ENCODE results near the gene RBPJL.
A peak's percentile ranks its signal among the peaks of the same experiment; 100 is the strongest.

The RBPJL gene

GRCh38 chr20:45320948-45321595, 14.4 kb downstream of the RBPJL start:
- H3K27ac Mint-ChIP-seq, result peak overlapping the region; percentile 52
- peaks cover 12% of the 10 kb centered on the region for H3K27me3 Mint-ChIP-seq
- peak overlapping the region; percentile 23 for H3K4me3 Mint-ChIP-seq
- no peaks in the 10 kb centered on the region for H3K9me3 Mint-ChIP-seq
- peaks cover 5% of the 10 kb centered on the region for H3K36me3 Mint-ChIP-seq (ENCODE audit: low read depth)
- H3K4me1 Mint-ChIP-seq (ENCODE audit: low read depth), result peaks cover 46% of the 10 kb centered on the region

- no peak overlapping the region for H3K4me3 Mint-ChIP-seq
- H3K27ac Mint-ChIP-seq, result no peak overlapping the region
- peaks cover 35% of the 10 kb centered on the region for H3K4me1 Mint-ChIP-seq (ENCODE audit: low read depth)
- H3K9me3 Mint-ChIP-seq, result no peaks in the 10 kb centered on the region
- peaks cover 21% of the 10 kb centered on the region for H3K36me3 Mint-ChIP-seq (ENCODE audit: low read depth)
- H3K27me3 Mint-ChIP-seq, result no peaks in the 10 kb centered on the region
These were observed 16.3 kb downstream of the RBPJL start for GRCh38 chr20:45322952-45323383.

DNA sequence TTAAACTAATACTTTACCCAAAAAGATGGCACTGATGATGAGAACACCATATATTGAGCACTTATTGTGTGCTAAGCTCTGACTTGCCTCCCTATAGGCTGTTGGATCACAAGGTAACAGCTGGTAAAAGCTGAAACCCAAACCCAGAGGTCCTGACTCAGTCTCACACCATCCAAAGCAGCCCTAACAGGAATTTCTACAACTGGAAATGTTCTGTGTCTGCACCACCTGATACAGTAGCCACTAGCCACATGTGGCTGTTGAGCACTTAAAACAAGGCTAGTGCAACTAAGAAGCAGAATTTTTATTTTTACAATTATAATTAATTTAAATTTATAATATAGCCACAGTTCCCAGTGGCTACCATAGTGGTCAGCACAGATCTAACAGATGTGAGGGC, 17.1 kb downstream of the RBPJL start:
- Mint-ChIP-seq H3K27me3 (no peaks in the 10 kb centered on the region), H3K4me1 (ENCODE audit: low read depth) (peaks cover 28% of the 10 kb centered on the region)

GRCh38 chr20:45325371-45325770, 18.7 kb downstream of the RBPJL start:
- no peaks in the 10 kb centered on the region for H3K27me3 Mint-ChIP-seq
- no peak overlapping the region for H3K4me3 Mint-ChIP-seq
- no peak overlapping the region for H3K27ac Mint-ChIP-seq
- H3K9me3 Mint-ChIP-seq, result no peaks in the 10 kb centered on the region
- peaks cover 17% of the 10 kb centered on the region for H3K4me1 Mint-ChIP-seq (ENCODE audit: low read depth)
- H3K36me3 Mint-ChIP-seq (ENCODE audit: low read depth), result peaks cover 39% of the 10 kb centered on the region

More for the DNA sequence above, 17.1 kb downstream of the RBPJL start:
- no peaks in the 10 kb centered on the region for H3K9me3 Mint-ChIP-seq
- peaks cover 28% of the 10 kb centered on the region for H3K36me3 Mint-ChIP-seq (ENCODE audit: low read depth)
- H3K4me3 Mint-ChIP-seq, result no peak overlapping the region
- H3K27ac Mint-ChIP-seq, result no peak overlapping the region

DNA sequence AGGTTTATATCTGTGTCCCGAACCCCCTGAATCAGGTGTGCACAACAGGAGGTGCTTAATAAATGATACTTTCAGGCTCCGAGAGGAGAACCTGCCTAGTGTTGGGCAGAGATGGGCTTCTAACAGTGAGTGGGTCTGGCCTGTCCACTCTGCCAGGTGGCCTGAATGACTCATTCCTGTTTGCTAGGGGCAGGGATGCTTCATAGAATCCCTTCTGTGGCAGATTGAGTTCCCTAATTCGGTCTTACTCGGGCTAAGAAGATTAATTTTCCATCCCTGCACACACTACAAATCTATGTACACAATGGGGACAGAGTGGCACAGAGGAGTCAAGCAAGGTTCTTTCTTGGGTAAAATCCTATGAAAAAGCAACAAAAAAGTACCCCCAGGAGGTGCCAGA, 21.8 kb downstream of the RBPJL start:
- Mint-ChIP-seq H3K4me3 (no peak overlapping the region), H3K36me3 (ENCODE audit: low read depth) (peaks cover 54% of the 10 kb centered on the region), H3K9me3 (no peaks in the 10 kb centered on the region), H3K27me3 (no peaks in the 10 kb centered on the region), H3K4me1 (ENCODE audit: low read depth) (no peaks in the 10 kb centered on the region), H3K27ac (no peak overlapping the region)

DNA sequence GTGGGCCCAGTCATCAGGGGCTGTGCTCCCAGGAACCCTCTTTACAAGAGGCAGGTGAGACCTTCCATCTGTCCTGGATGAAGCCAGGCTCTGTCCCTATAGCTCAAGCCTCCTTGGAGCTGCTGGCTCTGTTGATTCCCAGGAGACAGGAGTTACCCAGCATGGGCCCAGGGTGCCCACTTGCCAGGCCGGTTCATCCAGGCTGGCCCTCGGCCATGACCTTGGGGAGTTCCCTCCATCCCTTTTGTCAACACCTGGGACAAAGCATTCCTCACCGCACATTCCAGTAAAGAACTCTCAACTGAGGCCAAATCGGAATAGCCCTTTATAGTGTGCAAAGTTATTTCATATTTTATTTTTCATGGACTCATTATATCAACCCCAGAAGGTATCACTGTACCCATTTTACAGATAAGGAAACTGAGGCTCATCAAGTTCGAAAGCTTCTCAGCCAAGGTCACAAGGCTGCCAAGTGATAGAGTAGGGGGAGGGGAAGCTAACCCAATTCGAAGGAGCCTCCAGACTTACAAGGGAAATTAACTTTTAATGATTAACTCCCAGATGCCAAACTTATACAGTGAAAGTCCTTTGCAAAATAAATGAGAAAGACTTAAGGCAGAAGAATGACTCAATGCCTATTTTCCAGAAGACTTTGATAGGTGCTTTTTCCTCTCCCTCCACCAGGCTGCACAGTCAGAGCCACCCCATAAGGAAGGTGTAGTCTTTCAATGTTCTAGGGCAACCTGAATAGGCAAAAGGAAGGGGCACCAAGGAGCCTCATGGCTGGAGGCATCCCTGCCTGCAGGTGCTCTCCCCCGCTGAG, 23.1 kb downstream of the RBPJL start:
- H3K27me3 Mint-ChIP-seq, result no peaks in the 10 kb centered on the region
- no peak overlapping the region for H3K4me3 Mint-ChIP-seq
- H3K27ac Mint-ChIP-seq, result no peak overlapping the region
- H3K9me3 Mint-ChIP-seq, result no peaks in the 10 kb centered on the region
- peaks cover 54% of the 10 kb centered on the region for H3K36me3 Mint-ChIP-seq (ENCODE audit: low read depth)
- no peaks in the 10 kb centered on the region for H3K4me1 Mint-ChIP-seq (ENCODE audit: low read depth)

GRCh38 chr20:45330476-45330875, 23.8 kb downstream of the RBPJL start:
- Mint-ChIP-seq H3K27me3 (no peaks in the 10 kb centered on the region), H3K9me3 (no peaks in the 10 kb centered on the region), H3K36me3 (ENCODE audit: low read depth) (peaks cover 58% of the 10 kb centered on the region), H3K27ac (no peak overlapping the region), H3K4me1 (ENCODE audit: low read depth) (no peaks in the 10 kb centered on the region), H3K4me3 (no peak overlapping the region)

GRCh38 chr20:45336530-45337366, 30.1 kb downstream of the RBPJL start:
- no peaks in the 10 kb centered on the region for H3K27me3 Mint-ChIP-seq
- peaks cover 46% of the 10 kb centered on the region for H3K36me3 Mint-ChIP-seq (ENCODE audit: low read depth)
- H3K4me1 Mint-ChIP-seq (ENCODE audit: low read depth), result no peaks in the 10 kb centered on the region
- peak overlapping the region; percentile 69 for H3K27ac Mint-ChIP-seq
- no peaks in the 10 kb centered on the region for H3K9me3 Mint-ChIP-seq
- H3K4me3 Mint-ChIP-seq, result no peak overlapping the region

DNA sequence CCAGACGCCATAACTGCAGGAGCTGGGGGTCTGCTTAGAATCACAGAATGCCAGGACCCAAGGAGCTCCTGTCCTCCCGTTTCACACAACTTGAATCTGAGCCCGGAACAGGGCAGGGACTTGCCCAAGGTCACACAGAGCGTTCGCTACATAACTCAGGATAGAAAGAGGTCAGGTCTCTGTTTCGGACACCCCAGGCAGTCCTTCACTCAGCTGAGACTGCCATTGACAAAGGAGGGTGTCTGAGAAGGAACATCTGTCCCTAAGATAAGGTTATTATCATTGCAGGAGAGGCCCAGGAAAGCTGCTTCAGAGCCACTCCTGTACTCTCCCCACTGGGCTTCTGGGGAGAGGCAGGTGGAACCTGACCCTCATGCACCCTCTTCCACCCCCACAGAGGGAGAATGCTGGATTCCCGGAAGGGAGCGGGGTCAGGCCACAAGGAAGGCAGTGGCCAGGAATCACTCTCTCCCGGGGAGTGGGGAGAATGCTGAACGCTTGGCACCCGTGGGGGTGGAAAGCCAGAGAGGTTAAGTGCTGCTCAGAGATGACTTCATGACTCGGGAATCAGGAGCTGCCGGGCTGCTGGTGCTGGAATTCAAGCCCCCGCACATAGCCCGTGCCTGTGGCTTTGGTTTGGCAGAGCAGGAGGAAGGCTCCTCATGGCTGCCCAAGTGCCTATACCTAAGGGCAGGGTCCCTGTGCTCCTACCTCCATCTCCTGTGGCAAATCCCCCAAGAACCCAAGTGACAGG, 30.9 kb downstream of the RBPJL start:
- H3K27ac Mint-ChIP-seq, result no peak overlapping the region

DNA sequence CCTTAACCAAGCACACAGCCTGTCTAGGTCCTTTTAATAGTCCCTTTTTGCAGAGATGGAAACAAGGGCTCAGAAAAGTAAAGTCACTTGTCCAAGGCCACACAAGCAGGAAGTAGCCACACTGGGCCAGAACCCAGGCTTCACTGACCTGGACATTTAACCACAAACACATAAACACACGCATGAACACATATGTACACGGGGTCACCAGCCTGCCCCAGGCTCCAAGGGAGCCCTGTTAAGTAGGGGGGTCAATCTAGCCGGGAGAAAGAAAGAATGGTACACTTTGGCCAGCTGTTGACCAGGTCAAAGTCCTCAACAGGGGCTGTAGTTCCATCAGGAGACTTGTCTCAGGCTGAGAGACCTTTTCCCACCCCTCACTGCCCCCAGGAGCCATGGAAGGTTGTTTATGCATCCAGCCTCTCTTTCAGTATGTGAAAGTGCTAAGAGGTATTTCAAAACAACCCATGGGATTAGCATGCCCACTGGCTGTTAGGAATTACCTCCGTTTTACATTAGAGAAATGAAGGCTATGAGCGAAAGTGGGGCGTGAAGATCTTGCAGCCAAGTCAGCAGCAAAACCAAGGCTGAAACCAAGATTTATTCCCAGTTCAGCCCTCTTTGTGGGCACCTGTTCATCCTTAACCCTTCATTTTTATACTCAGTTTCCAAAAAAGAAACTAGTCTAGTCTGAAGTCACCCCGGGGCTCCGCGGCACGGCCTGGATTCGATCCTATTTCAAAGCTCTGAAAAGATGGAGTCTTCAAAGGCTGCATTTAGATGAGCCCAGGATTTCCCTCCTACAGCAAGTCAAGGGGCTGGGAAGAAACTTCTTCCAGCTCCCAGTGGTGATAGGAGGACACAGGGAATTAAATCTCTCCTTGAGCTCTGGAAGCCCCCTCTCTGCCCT, 31.7 kb downstream of the RBPJL start:
- H3K36me3 Mint-ChIP-seq (ENCODE audit: low read depth), result peaks cover 53% of the 10 kb centered on the region
- H3K4me3 Mint-ChIP-seq, result no peak overlapping the region
- no peaks in the 10 kb centered on the region for H3K27me3 Mint-ChIP-seq
- no peak overlapping the region for H3K27ac Mint-ChIP-seq
- H3K9me3 Mint-ChIP-seq, result no peaks in the 10 kb centered on the region
- peaks cover 11% of the 10 kb centered on the region for H3K4me1 Mint-ChIP-seq (ENCODE audit: low read depth)

More for the DNA sequence above, 30.9 kb downstream of the RBPJL start:
- Mint-ChIP-seq H3K4me1 (ENCODE audit: low read depth) (peaks cover 4% of the 10 kb centered on the region), H3K9me3 (no peaks in the 10 kb centered on the region), H3K36me3 (ENCODE audit: low read depth) (peaks cover 46% of the 10 kb centered on the region), H3K4me3 (no peak overlapping the region), H3K27me3 (no peaks in the 10 kb centered on the region)

- H3K27ac Mint-ChIP-seq, result no peak overlapping the region
- H3K27me3 Mint-ChIP-seq, result no peaks in the 10 kb centered on the region
- H3K36me3 Mint-ChIP-seq (ENCODE audit: low read depth), result peaks cover 57% of the 10 kb centered on the region
- peaks cover 16% of the 10 kb centered on the region for H3K4me1 Mint-ChIP-seq (ENCODE audit: low read depth)
- H3K9me3 Mint-ChIP-seq, result no peaks in the 10 kb centered on the region
- no peak overlapping the region for H3K4me3 Mint-ChIP-seq
These were observed 32.4 kb downstream of the RBPJL start for GRCh38 chr20:45339084-45339483.

- H3K36me3 Mint-ChIP-seq (ENCODE audit: low read depth), result peaks cover 61% of the 10 kb centered on the region
- H3K27me3 Mint-ChIP-seq, result no peaks in the 10 kb centered on the region
- no peak overlapping the region for H3K27ac Mint-ChIP-seq
- peaks cover 24% of the 10 kb centered on the region for H3K4me1 Mint-ChIP-seq (ENCODE audit: low read depth)
- no peaks in the 10 kb centered on the region for H3K9me3 Mint-ChIP-seq
- no peak overlapping the region for H3K4me3 Mint-ChIP-seq
These were observed 33.2 kb downstream of the RBPJL start for GRCh38 chr20:45339799-45340198.

GRCh38 chr20:45340236-45340847, 33.7 kb downstream of the RBPJL start:
- Mint-ChIP-seq H3K4me1 (ENCODE audit: low read depth) (peaks cover 29% of the 10 kb centered on the region), H3K27ac (no peak overlapping the region), H3K27me3 (no peaks in the 10 kb centered on the region), H3K36me3 (ENCODE audit: low read depth) (peaks cover 58% of the 10 kb centered on the region), H3K4me3 (no peak overlapping the region), H3K9me3 (no peaks in the 10 kb centered on the region)
